WTC11 (cell line): ENCODE results near the gene HNF1B. TPM values are rescaled to one million over a fixed set of nuclear protein-coding genes. Genes with fewer than 3 reads are reported as not detected.

ENCODE experiments used
- ATAC-seq: fragments of 200-7000 bp; cut with Tn5 transposase; 2 replicates; pipeline ENCODE4 v1.10.0; 2021; ENCODE audit warnings: mild to moderate bottlenecking, moderate library complexity
- CTCF ChIA-PET: fragments of 300-600 bp; sonication (Branson Sonifier 250); formaldehyde crosslinking; loops from one replicate; lab custom pipeline; 2021; ENCODE audit warnings: antibody characterized with exemption; lab: Charles Lee
- POLR2A ChIA-PET: fragments of 350-600 bp; sonication (Branson Sonifier 250); formaldehyde crosslinking; loops from one replicate; lab custom pipeline; 2021; ENCODE audit warnings: antibody characterized with exemption; lab: Charles Lee
- DNase-seq: peaks from one replicate; pipeline ENCODE4 v3.0.0; 2021; ENCODE audit warnings: low spot score
- H3K27ac Mint-ChIP-seq: 2 replicates; pipeline ENCODE4 v1.8.0; 2021; ENCODE audit warnings: mixed read lengths
- H3K27me3 Mint-ChIP-seq: 2 replicates; pipeline ENCODE4 v1.8.0; 2021; ENCODE audit warnings: low read depth, mild to moderate bottlenecking, moderate library complexity, mixed read lengths
- H3K36me3 Mint-ChIP-seq: 2 replicates; pipeline ENCODE4 v1.8.0; 2021; ENCODE audit warnings: mixed read lengths
- H3K4me1 Mint-ChIP-seq: 2 replicates; pipeline ENCODE4 v1.8.0; 2022; ENCODE audit warnings: mixed read lengths
- H3K4me3 Mint-ChIP-seq: 2 replicates; pipeline ENCODE4 v1.8.0; 2021; ENCODE audit warnings: mild to moderate bottlenecking, moderate library complexity, mixed read lengths
- H3K9me3 Mint-ChIP-seq: 2 replicates; pipeline ENCODE4 v1.8.0; 2021; ENCODE audit warnings: mixed read lengths
- AR ChIP-seq: fragments of 250-450 bp; sonication (Bioruptor Pico); IDR thresholded peaks from 2 replicates; pipeline ENCODE4 v1.9.0; 2021; ENCODE audit warnings: mild to moderate bottlenecking
- ATF2 ChIP-seq: sonication (generic); formaldehyde crosslinking; IDR thresholded peaks from 2 replicates; pipeline ENCODE4 v1.8.1; 2022; ENCODE audit warnings: low read depth, missing genetic modification reagents, borderline replicate concordance
- ATF6 ChIP-seq: sonication (generic); formaldehyde crosslinking; IDR thresholded peaks from 2 replicates; pipeline ENCODE4 v1.8.1; 2023; ENCODE audit warnings: mild to moderate bottlenecking, missing genetic modification reagents
- CBFB ChIP-seq: sonication (generic); formaldehyde crosslinking; IDR thresholded peaks from 2 replicates; pipeline ENCODE4 v1.8.1; 2022; ENCODE audit warnings: mild to moderate bottlenecking, low read depth, missing genetic modification reagents
- CDX4 ChIP-seq: fragments of 250-450 bp; sonication (Bioruptor Pico); IDR thresholded peaks from 2 replicates; pipeline ENCODE4 v1.9.0; 2021; ENCODE audit warnings: moderate library complexity, mild to moderate bottlenecking, inconsistent platforms, borderline replicate concordance
- CREM ChIP-seq: sonication (generic); formaldehyde crosslinking; IDR thresholded peaks from 2 replicates; pipeline ENCODE4 v1.8.1; 2022; ENCODE audit warnings: mild to moderate bottlenecking, missing genetic modification reagents, moderate library complexity
- CTCF ChIP-seq: fragments of 200-600 bp; IDR thresholded peaks from 2 replicates; pipeline ENCODE4 v1.8.0; 2022; ENCODE audit warnings: antibody characterized with exemption
- E2F1 ChIP-seq: sonication (generic); formaldehyde crosslinking; IDR thresholded peaks from 2 replicates; pipeline ENCODE4 v1.8.0; 2022; ENCODE audit warnings: mild to moderate bottlenecking, missing genetic modification reagents
- EMX1 ChIP-seq: fragments of 250-450 bp; sonication (Bioruptor Pico); IDR thresholded peaks from 2 replicates; pipeline ENCODE4 v1.8.0; 2021; ENCODE audit warnings: mild to moderate bottlenecking
- ETV6 ChIP-seq: sonication (generic); formaldehyde crosslinking; IDR thresholded peaks from 2 replicates; pipeline ENCODE4 v1.8.1; 2022; ENCODE audit warnings: mild to moderate bottlenecking, missing genetic modification reagents
- FOXJ3 ChIP-seq: sonication (generic); formaldehyde crosslinking; IDR thresholded peaks from 2 replicates; pipeline ENCODE4 v1.9.0; 2021; ENCODE audit warnings: missing genetic modification reagents, mild to moderate bottlenecking, borderline replicate concordance
- FOXP4 ChIP-seq: sonication (generic); formaldehyde crosslinking; IDR thresholded peaks from 2 replicates; pipeline ENCODE4 v1.8.0; 2022; ENCODE audit warnings: mild to moderate bottlenecking, missing genetic modification reagents
- GABPB1 ChIP-seq: sonication (generic); formaldehyde crosslinking; IDR thresholded peaks from 2 replicates; pipeline ENCODE4 v1.8.1; 2023; ENCODE audit warnings: mild to moderate bottlenecking, missing genetic modification reagents
- IRF2 ChIP-seq: sonication (generic); formaldehyde crosslinking; IDR thresholded peaks from 2 replicates; pipeline ENCODE4 v1.8.0; 2022; ENCODE audit warnings: low read depth, missing genetic modification reagents, borderline replicate concordance
- RORB ChIP-seq: fragments of 250-450 bp; sonication (Bioruptor Pico); IDR thresholded peaks from 2 replicates; pipeline ENCODE4 v1.9.0; 2021; ENCODE audit warnings: mild to moderate bottlenecking
- TEAD1 ChIP-seq: sonication (generic); formaldehyde crosslinking; IDR thresholded peaks from 2 replicates; pipeline ENCODE4 v1.8.0; 2022; ENCODE audit warnings: mild to moderate bottlenecking, missing genetic modification reagents
- ZBTB21 ChIP-seq: sonication (generic); formaldehyde crosslinking; IDR thresholded peaks from 2 replicates; pipeline ENCODE4 v1.8.1; 2023; ENCODE audit warnings: mild to moderate bottlenecking, missing genetic modification reagents, borderline replicate concordance
- ZNF219 ChIP-seq: sonication (generic); formaldehyde crosslinking; IDR thresholded peaks from 2 replicates; pipeline ENCODE4 v1.8.0; 2023; ENCODE audit warnings: missing genetic modification reagents, mild to moderate bottlenecking, borderline replicate concordance
- ZNF416 ChIP-seq: fragments of 250-450 bp; sonication (Bioruptor Pico); IDR thresholded peaks from 2 replicates; pipeline ENCODE4 v1.9.0; 2021; ENCODE audit warnings: mild to moderate bottlenecking, inconsistent platforms
- total RNA-seq: library from RNA; stranded (reverse); gene quantifications from 3 replicates; pipeline ENCODE4 v1.2.3, GENCODE V29; 2021

HNF1B gene
- total RNA-seq, 1 experiment from 2014 or later = 0.26 TPM

GRCh38 chr17:37647856-37648255 lies 97.0 kb downstream of the HNF1B start (continued):
- TF ChIP-seq AR (CRISPR knock-in tag) = no peak

GRCh38 chr17:37643869-37644268 lies 101.0 kb downstream of the HNF1B start:
- Mint-ChIP-seq H3K9me3 (no peaks in the 10 kb centered on the region), H3K27me3 (peaks cover 39% of the 10 kb centered on the region), H3K27ac (no peak overlapping the region), H3K4me3 (peak overlapping the region; percentile 97), H3K4me1 (peaks cover 13% of the 10 kb centered on the region), H3K36me3 (peaks cover 22% of the 10 kb centered on the region)
- ATAC-seq (no peak), DNase-seq (no peak)
- ChIA-PET CTCF (no interaction called here), POLR2A (no interaction called here)
- TF ChIP-seq CBFB (no peak), CREM (CRISPR knock-in tag) (no peak), CDX4 (CRISPR knock-in tag) (no peak), ETV6 (CRISPR knock-in tag) (no peak), ZNF219 (CRISPR knock-in tag) (no peak), FOXJ3 (CRISPR knock-in tag) (no peak), IRF2 (CRISPR knock-in tag) (no peak), RORB (CRISPR knock-in tag) (no peak), GABPB1 (CRISPR knock-in tag) (no peak), ATF2 (CRISPR knock-in tag) (no peak), EMX1 (CRISPR knock-in tag) (no peak), CTCF (no peak), TEAD1 (CRISPR knock-in tag) (no peak), ZBTB21 (no peak), ZNF416 (no peak), E2F1 (CRISPR knock-in tag) (no peak), ATF6 (no peak), FOXP4 (CRISPR knock-in tag) (no peak)
